GM19238 (cell line): ENCODE results near the gene THOP1.
"Not testable (repeated sequence)": the region's sequence is repeated elsewhere in the genome, so short reads cannot be mapped to it uniquely, and the experiment has no call there.

Experiments
- DNase-seq: peaks from one replicate; pipeline ENCODE4 v3.0.0; 2011; ENCODE audit warnings: low spot score; ENCODE audit not compliant: insufficient read length

Gene THOP1

DNA sequence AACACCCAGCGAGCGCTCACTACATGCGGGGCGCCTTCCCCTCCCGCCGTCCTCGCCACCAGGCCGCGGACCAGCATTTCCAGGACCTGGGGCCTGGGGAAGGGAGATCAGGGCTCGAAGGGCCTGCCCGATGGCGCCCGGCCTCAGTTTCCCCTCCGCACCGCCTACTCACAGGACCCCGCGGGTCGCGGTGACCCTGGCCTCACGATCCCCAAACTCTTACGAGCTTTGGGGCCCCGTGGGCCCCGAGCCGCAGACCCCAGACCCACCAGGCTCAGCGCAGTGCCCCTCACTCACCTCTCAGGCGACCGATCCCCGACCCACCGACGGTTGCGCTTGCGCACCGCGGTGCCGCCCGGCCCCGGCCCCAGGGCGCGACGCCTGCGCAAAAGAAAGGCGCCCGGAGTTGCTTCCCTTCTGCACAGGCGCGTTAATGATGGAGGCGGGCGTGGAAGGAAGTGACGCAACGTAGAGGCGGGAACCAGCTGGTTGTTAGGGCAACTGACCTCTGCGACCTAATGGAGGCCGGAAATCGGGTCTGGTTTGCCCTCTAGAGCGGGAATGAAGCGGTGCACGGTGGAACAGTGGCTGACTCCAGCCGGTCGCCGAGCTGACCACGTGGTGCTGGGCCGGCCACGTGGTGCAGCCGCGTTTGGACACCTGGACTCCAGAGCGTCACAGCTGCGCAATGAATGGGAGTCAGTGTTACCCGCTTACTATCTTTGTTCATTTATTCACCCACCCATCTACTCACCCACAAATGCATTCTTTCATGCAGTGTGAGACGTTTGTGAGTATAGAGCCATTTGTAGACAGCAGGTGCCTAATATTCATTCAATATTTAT is 2.1 kb upstream of the THOP1 start, which contains the start of gene SGTA:
TSS of gene SGTA (minus strand) at position 338 of the 845 bp plus-strand sequence. CDS start 14,205 bp downstream, outside the sequence.
- peak; percentile 97 for DNase-seq

GRCh38 chr19:2783781-2784145 is 1.5 kb upstream of the THOP1 start:
- DNase-seq: no peak

- DNase-seq: no peak
These were observed 1.8 kb downstream of the THOP1 start for GRCh38 chr19:2787115-2787514.

- DNase-seq: no peak
These were observed 2.9 kb downstream of the THOP1 start for GRCh38 chr19:2788237-2788636.

- no peak for DNase-seq
These were observed 4.9 kb downstream of the THOP1 start for GRCh38 chr19:2790194-2790556.

DNA sequence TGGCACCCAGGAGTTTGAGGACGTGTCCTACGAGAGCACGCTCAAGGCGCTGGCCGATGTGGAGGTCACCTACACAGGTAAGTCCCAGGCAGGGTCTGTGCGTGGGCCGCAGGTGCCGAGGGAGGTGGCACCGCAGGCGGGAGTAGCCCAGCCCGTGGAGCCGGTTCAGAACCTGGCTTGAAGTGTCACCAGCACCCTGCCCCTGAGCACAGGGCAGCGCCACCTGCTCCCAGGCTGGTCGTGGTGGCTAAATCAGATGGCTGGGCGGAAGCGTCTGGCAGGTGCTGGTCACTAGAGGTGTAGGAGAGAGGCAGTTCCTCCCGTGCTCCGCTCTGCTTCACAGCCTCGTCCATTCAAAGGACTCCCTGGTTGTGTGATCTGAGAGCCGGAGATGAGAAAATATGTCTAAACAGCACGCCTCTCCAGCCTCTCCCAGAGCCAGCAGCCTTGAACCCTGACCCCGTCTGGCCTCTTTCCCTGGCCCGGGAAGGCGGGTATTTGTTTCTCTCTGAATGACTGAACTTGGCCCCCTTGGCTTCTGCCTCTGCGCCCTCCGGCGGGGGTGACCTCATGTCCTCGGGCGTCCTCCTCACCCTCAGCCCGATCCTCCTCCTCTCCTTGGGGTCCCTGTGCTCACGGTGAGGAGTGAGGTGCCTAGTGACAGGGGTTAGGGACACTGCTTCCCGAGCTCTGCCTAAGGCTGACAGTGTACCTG is 5.4 kb downstream of the THOP1 start:
- no peak for DNase-seq

DNA sequence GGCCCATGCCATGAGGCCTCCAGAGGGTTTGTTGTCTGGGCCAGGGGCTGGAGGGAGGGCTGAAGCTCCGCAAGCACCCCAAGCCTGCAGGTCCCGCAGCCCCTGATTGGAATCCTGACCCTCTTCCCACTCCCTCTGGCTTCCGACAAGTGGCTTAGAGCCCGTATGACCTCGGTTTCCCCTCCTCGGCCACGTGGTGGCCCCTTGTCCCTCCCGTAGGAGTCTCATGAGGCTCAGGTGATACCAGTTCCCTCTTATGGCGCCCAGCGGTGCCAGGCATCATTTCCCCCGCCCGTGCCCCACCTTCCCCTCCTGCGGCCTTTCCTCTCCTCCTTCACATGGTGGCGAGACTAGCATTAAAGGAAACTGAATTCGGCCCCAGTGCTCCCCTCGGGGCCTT is 6.1 kb downstream of the THOP1 start:
- no peak for DNase-seq

DNA sequence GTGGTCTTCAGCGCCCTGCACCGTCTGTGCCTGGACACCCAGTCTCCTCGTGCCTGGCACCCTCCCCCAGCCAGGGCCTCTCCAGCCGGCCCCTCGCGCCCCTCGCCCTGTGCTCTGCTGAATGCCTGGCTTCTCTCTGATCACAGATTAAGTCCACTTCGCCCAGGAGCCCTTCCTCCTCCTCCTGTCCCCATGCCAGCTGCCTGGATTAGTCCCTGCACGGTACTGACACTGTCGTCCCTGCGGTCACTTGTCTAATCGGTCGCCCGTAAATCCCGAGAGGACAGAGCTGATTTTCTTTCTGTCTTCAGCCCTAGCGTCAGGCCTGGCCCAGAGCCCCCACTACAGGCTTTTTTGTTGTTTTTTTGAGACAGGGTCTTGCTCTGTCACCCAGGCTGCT is 6.6 kb downstream of the THOP1 start:
- no peak for DNase-seq

DNA sequence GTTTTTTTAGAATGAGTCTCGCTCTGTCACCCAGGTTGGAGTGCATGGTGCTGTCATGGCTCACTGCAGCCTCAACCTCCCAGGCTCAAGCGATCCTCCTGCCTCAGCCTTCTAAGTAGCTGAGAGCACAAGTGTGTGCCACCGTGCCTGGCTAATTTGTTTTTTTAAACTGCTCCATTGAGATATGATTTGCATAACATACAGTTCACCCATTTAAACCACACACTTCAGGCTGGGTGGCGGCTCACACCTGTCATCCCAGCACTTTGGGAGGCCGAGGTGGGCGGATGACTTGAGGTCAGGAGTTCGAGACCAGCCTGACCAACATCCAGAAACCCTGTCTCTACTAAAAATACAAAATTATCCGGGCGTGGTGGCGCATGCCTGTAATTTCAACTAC is 7.4 kb downstream of the THOP1 start:
- not testable (repeated sequence) for DNase-seq

- no peak for DNase-seq
These were observed 7.8 kb downstream of the THOP1 start for GRCh38 chr19:2793126-2793525.

- DNase-seq: no peak
These were observed 8.3 kb downstream of the THOP1 start for GRCh38 chr19:2793577-2793976.

DNA sequence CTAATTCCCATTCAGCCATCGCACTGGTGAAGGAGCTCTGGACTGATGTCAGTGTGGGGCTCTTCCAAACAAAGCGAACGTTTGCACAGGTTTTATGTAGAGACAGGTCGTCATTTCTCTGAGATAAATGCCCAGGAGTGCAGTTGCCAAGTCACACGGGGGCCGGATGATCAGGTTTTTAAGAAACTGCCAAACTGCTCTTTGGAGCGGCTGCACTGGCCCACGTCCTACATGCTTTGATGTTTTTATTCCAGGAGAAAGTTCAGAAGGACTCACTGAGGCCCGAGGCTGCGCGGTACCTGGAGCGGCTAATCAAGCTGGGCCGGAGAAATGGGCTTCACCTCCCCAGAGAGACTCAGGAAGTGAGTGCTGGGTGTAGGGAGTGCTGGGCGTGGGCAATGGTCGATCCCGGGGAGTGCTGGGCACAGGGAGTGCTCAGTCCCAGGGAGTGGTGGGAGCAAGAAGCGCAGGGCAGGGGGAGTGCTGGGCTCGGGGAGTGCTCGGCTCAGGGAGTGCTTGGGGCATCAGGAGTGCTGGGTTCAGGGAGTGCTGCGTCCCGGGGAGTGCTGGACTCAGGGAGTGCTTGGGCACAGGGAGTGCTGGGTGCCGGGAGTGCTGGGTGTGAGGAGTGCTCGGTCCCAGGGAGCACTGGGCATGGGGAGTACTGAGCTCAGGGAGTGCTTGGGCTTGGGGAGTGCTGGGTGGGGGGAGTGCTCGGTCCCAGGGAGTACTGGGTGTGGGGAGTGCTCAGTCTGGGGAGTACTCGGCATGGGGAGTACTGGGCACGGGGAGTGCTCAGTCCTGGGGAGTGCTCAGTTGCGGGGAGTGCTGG is 10.7 kb downstream of the THOP1 start:
- no peak for DNase-seq

DNA sequence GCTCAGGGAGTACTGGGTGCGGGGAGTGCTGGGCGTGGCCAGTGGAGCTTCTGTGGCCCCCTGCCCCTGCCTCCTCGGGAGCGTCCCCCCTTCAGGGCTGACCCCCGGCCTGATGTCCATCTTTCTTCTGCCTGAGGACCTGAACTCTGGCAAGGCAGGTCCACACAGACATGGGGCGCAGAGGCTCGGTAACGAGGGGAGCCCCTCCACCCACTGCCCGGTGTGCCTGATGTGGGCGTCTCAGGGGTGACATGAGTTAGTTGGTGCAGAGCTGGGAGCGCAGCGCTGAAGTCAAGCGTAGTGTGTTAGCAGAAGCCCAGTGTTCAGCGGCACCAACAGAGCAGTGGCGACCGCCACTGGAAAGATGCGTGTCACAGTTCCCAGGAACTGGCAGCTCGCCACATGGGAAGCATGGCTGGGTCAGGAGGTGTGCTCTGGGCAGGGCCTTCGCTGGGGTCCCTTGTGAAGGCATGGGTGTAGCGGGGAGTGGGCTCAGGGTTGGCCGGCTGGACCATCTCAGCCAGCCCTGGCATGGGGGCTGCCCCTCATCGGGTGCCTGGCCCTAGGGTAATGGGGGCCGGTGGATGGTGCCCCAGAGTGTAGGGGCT is 11.5 kb downstream of the THOP1 start:
- DNase-seq: no peak

DNA sequence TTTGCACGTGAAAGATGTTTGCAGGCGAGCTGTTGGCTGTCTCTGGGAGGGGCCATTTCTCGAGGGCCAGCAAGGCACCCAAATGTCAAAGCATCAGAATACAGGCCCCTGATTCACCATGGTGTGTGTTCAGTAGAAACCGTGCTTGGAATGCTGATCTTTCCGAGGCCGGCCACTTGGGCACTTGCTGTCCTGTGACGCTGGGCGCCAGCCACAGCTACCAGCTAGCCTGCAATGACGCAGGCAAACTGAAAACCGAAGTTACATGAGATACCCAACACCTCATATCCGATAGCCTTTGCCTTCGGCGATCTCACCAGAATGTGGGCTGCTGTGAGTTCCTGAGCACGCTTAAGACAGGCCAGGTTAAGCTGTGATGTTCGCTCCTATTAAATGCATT is 12.0 kb downstream of the THOP1 start:
- DNase-seq: no peak

DNA sequence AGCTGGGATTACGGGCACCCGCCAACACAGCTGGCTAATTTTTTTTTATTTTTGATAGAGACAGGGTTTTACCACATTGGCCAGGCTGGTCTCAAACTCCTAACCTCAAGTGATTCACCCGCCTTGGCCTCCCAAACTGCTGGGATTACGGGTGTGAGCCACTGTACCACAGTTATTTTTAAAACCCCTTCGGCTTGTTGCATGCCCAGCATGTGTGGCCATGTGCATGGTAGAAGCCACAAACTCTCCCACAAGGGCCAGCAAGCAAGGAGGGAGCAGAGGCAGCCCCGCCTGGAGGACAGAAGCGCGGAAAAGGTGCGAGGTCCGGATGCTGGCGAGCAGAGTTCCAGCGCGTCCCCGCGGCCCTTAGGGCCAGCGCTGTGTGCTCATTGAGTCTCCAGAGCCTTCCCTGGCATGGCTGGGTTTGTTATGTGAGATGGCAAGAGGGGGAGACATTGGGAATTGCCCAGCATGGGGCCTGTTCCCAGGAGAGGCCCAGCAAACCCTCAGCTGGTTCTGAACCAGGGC is 12.9 kb downstream of the THOP1 start:
- no peak for DNase-seq

DNA sequence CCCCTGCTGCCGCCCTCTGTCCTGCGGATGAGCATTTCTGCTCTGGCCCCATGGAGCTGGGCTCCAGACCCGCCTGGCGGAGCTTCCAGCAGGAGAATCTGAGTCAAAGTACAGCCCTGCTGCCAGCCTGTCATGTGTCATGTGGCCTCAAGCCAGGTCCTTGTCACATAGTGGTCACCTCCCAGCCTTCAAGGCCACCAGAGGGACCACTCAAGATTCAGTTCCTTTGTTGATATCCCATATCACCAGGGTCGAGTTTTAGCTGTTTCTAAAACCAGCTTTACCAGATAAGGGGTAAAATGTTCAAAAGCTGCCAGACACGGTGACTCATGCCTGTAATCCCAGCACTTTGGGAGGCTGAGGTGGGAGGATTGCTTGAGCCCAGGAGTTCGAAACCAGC is 13.4 kb downstream of the THOP1 start:
- no peak for DNase-seq

DNA sequence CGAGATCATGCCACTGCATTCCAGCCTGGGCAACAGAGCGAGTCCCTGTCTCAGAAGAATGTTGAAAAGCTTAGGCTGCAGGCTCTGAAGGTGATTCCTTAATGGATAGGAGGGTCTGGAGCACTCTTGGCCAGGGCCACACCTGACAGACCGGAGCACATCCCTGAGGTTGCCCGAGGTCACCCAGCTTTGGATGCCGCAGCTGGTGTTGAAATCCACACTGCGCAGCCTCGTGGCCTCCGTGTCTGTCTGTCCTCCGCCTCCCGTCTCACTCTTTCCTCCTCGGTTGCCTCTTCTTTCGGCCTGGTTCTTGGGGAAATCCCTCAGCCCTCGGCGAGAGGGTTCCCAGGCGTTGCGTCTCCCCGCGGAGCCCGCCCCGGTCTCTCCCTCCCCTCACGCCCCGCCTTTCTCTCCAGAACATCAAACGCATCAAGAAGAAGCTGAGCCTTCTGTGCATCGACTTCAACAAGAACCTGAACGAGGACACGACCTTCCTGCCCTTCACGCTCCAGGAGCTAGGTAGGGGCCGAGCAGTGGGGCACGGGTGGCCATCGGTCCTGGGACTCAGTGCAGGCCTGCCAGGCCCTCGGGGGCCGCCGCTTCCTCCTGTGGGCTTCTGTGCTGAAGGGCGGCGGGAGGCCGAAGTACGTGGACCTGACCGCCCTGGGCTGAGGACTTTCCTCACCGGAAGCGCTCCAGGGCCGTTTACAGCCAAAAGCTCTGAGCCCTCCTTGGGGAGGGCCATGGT is 14.1 kb downstream of the THOP1 start:
- no peak for DNase-seq

DNA sequence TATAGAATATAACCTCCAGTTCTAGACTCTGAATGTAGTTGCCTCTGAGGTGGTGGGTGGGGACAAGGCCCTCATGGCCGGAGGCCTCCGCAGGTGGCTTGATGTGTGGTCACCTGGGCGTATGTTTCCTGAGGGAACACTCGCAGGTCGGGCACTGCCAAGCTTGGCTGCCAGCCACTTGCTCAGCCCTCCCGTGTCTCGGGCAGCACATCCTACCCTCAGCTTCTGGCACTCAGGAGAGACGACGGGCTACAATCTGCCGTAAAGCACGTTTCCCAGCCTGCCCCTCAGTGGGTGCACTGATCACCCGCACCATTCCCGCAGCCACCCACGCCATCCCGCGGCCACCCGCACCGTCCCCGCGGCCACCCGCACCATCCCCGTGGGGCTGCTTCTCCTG is 15.2 kb downstream of the THOP1 start:
- no peak for DNase-seq

DNA sequence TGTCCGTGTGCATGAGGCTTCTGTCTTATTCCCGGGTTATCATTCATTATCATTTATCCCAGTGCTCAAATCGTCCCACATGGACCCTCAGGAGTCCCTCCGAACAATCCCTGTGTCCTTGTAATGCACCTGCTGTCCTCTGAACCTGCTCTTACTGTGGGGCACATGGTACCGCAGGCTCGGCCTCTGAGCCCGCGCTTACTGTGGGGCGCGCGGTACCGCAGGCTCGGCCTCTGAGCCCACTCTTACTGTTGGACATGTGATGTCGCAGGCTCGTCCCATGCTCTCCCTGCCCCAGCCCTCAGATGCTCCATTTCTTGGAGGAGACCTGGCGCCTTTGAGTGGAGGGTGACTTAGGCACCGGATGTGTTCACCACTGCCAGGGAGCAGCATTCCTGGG is 17.5 kb downstream of the THOP1 start:
- peak; percentile 2 for DNase-seq

DNA sequence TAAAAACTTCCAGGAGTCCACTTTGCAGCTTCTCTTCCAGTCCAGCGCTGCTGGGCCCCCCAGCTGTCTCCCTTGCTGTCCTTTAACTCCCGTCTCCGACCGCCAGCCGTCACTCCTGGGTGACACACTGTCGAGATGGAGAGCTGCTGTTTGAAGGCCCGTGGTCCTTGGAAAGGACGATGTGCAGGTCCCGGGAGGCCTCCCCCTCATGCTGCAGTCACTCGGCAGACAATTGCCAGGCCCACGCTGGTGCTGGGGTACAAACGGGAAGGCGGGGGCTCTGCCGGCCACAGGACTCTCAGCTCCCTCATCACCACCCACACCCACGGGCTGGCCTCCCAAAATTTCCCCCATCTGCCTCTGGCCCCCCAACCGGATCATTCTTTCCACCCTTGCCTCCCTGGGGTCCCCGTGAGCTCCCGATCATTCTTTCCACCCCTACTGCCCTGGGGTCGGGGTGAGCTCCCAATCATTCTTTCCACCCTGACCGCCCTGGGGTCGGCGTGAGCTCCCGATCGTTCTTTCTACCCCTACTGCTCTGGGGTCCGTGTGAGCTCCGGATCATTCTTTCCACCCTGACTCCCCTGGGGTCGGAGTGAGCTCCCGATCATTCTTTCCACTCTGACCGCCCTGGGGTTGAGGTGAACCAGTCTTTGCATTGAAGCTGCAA is 18.3 kb downstream of the THOP1 start:
- DNase-seq: peak; percentile 1
